HG03520 (cell line): ENCODE results near the gene ASAP3.
"Not testable (repeated sequence)": the region's sequence is repeated elsewhere in the genome, so short reads cannot be mapped to it uniquely, and the experiment has no call there.

Experiments
- ATAC-seq: cut with Tn5 transposase; IDR thresholded peaks from one replicate; pipeline ENCODE4 v1.9.1; 2021; ENCODE audit warnings: mild to moderate bottlenecking, moderate library complexity; ENCODE audit not compliant: unreplicated experiment

Gene ASAP3

GRCh38 chr1:23515905-23516304, 31.9 kb upstream of the ASAP3 start:
- ATAC-seq = no peak

- no peak for ATAC-seq
These were observed 30.2 kb upstream of the ASAP3 start for GRCh38 chr1:23514111-23514679.

- ATAC-seq = no peak
These were observed 25.9 kb upstream of the ASAP3 start for GRCh38 chr1:23509896-23510295.

- no peak for ATAC-seq
These were observed 22.6 kb upstream of the ASAP3 start for GRCh38 chr1:23506376-23507107.

- no peak for ATAC-seq
These were observed 21.9 kb upstream of the ASAP3 start for GRCh38 chr1:23505851-23506250.

GRCh38 chr1:23504156-23504555, 20.2 kb upstream of the ASAP3 start:
- not testable (repeated sequence) for ATAC-seq

GRCh38 chr1:23502951-23503350, 19.0 kb upstream of the ASAP3 start:
- no peak for ATAC-seq

- no peak for ATAC-seq
These were observed 16.5 kb upstream of the ASAP3 start for GRCh38 chr1:23500466-23500865.

- no peak for ATAC-seq
These were observed 13.9 kb upstream of the ASAP3 start for GRCh38 chr1:23497777-23498439.

- ATAC-seq = no peak
These were observed 12.7 kb upstream of the ASAP3 start for GRCh38 chr1:23496490-23497181.

GRCh38 chr1:23494836-23495235, 10.9 kb upstream of the ASAP3 start:
- ATAC-seq = not testable (repeated sequence)

GRCh38 chr1:23492776-23493175, 8.8 kb upstream of the ASAP3 start:
- ATAC-seq = not testable (repeated sequence)

- ATAC-seq = no peak
These were observed 8.2 kb upstream of the ASAP3 start for GRCh38 chr1:23492132-23492720.

GRCh38 chr1:23489842-23490241, 5.9 kb upstream of the ASAP3 start:
- no peak for ATAC-seq

GRCh38 chr1:23485002-23485332, 988 bp upstream of the ASAP3 start:
- ATAC-seq = no peak

- no peak for ATAC-seq
These were observed 448 bp upstream of the ASAP3 start for GRCh38 chr1:23484253-23485001.

GRCh38 chr1:23481904-23482303, 2.1 kb downstream of the ASAP3 start:
- no peak for ATAC-seq

GRCh38 chr1:23481026-23481597, 2.9 kb downstream of the ASAP3 start:
- no peak for ATAC-seq

GRCh38 chr1:23480187-23481025, 3.6 kb downstream of the ASAP3 start:
- ATAC-seq = no peak

GRCh38 chr1:23479666-23479941, 4.4 kb downstream of the ASAP3 start:
- no peak for ATAC-seq
